HEK293T (cell line): Measurements from ENCODE around the gene NME5.

ENCODE experiments used
- CTBP1 ChIP-seq: fragments of 450-650 bp; IDR thresholded peaks from 2 replicates; pipeline ENCODE4 v1.6.1; 2016; ENCODE audit warnings: borderline replicate concordance
- FOXA1 ChIP-seq: fragments of 450-650 bp; IDR thresholded peaks from 2 replicates; pipeline ENCODE4 v1.6.1; 2016; ENCODE audit warnings: mild to moderate bottlenecking
- HDGF ChIP-seq: fragments of 450-650 bp; IDR thresholded peaks from 2 replicates; pipeline ENCODE4 v1.6.1; 2017; ENCODE audit warnings: antibody characterized with exemption, borderline replicate concordance
- PKNOX1 ChIP-seq: fragments of 450-650 bp; IDR thresholded peaks from 2 replicates; pipeline ENCODE4 v1.6.1; 2016

- TF ChIP-seq HDGF = no peak
- no peak for TF ChIP-seq FOXA1
- TF ChIP-seq CTBP1 = no peak
- TF ChIP-seq PKNOX1 = no peak
Measured at GRCh38 chr5:138082033-138082432, 57.2 kb downstream of the NME5 start.
